Thymus (tissue), 11 donors: ENCODE data around the gene P2RY8. TPM values are rescaled to one million over a fixed set of nuclear protein-coding genes. Genes with fewer than 3 reads are reported as not detected.
A peak's percentile ranks its signal among the peaks of the same experiment; 100 is the strongest.
"Not testable (repeated sequence)": the region's sequence is repeated elsewhere in the genome, so short reads cannot be mapped to it uniquely, and the experiment has no call there.

Source experiments
- DNase-seq, 9 donors: peaks; one replicate each; pipeline ENCODE4 v3.0.0-alpha.2; 2013; ENCODE audit warnings: low spot score in 9 of 9, low read depth in 6 of 9, missing footprints in 1 of 9
- H3K27ac ChIP-seq, 2 donors: one replicate each; pipeline ENCODE4 v1.5.1; 2013; ENCODE audit warnings: control low read depth in 1 of 2, low read depth in 1 of 2, low read length in 1 of 2, mild to moderate bottlenecking in 1 of 2, moderate library complexity in 1 of 2
- H3K27me3 ChIP-seq, 2 donors: one replicate each; pipeline ENCODE4 v1.5.1; 2013; ENCODE audit warnings: low read length in 1 of 2; ENCODE audit not compliant: control insufficient read depth in 2 of 2, insufficient read depth in 1 of 2
- H3K36me3 ChIP-seq, 2 donors: one replicate each; pipeline ENCODE4 v1.5.1; 2013; ENCODE audit warnings: low read length in 1 of 2, mild to moderate bottlenecking in 1 of 2, moderate library complexity in 1 of 2; ENCODE audit not compliant: control insufficient read depth in 2 of 2, insufficient read depth in 2 of 2
- H3K4me1 ChIP-seq, 2 donors: one replicate each; pipeline ENCODE4 v1.5.1; 2013; ENCODE audit warnings: low read length in 2 of 2; ENCODE audit not compliant: control insufficient read depth in 2 of 2, insufficient read depth in 2 of 2
- H3K4me3 ChIP-seq, 2 donors: one replicate each; pipeline ENCODE4 v1.5.1; 2013; ENCODE audit warnings: low read length in 2 of 2, control low read depth in 1 of 2, mild to moderate bottlenecking in 1 of 2
- H3K9me3 ChIP-seq, 2 donors: one replicate each; pipeline ENCODE4 v1.5.1; 2013; ENCODE audit warnings: low read length in 1 of 2, mild to moderate bottlenecking in 1 of 2; ENCODE audit not compliant: control insufficient read depth in 2 of 2, insufficient read depth in 1 of 2
- WGBS: extraction: QIAGEN DNeasy Blood & Tissue Kit; methylation state at CpG from one replicate; pipeline ENCODE4 v1.1.7; 2013; 5-methylcytosine and 5-hydroxymethylcytosine counted together
- polyA plus RNA-seq: library from polyadenylated mRNA; stranded (reverse); fragments of 200-250 nt; gene quantifications from one replicate; pipeline ENCODE4 v1.2.3, GENCODE V29; 2013
- total RNA-seq: library from RNA; stranded (reverse); fragments of 120-200 nt; gene quantifications from one replicate; pipeline ENCODE4 v1.2.4, GENCODE V29; 2013
- donor health status: healthy.

The P2RY8 gene
- total and polyA plus RNA-seq, 2 donors, result 12.9 to 15.8 TPM

- H3K4me1 ChIP-seq, result peaks cover 0 to under 1% of the 10 kb centered on the region in 2 donors
- no peak overlapping the region for H3K27ac ChIP-seq
- H3K4me3 ChIP-seq, result no peak overlapping the region
- peaks cover 4 to 9% of the 10 kb centered on the region in 2 donors for H3K36me3 ChIP-seq
- 96% methylated on average over 1 of the region's 1 CpG for WGBS
- H3K9me3 ChIP-seq, result no peaks in the 10 kb centered on the region
- no peak for DNase-seq
- no peaks in the 10 kb centered on the region for H3K27me3 ChIP-seq
Observed at GRCh38 chrX:1527457-1527856, 9.5 kb downstream of the P2RY8 start.

GRCh38 chrX:1526565-1526964 is 10.4 kb downstream of the P2RY8 start:
- H3K4me3 ChIP-seq, result no peak overlapping the region
- peaks cover 0 to 7% of the 10 kb centered on the region in 2 donors for H3K4me1 ChIP-seq
- H3K9me3 ChIP-seq, result no peaks in the 10 kb centered on the region
- no peaks in the 10 kb centered on the region for H3K27me3 ChIP-seq
- H3K36me3 ChIP-seq, result peaks cover 3 to 9% of the 10 kb centered on the region in 2 donors
- no peak for DNase-seq
- WGBS, result 98% methylated on average over 4 of the region's 4 CpGs
- H3K27ac ChIP-seq, result no peak overlapping the region

- peaks cover 0 to 11% of the 10 kb centered on the region in 2 donors for H3K4me1 ChIP-seq
- no peak for DNase-seq
- no peaks in the 10 kb centered on the region for H3K27me3 ChIP-seq
- 97% methylated on average over 6 of the region's 6 CpGs for WGBS
- no peak overlapping the region for H3K27ac ChIP-seq
- no peaks in the 10 kb centered on the region for H3K9me3 ChIP-seq
- no peak overlapping the region for H3K4me3 ChIP-seq
- peaks cover 0 to 9% of the 10 kb centered on the region in 2 donors for H3K36me3 ChIP-seq
Observed at GRCh38 chrX:1525583-1526355, 11.2 kb downstream of the P2RY8 start.

GRCh38 chrX:1524874-1525582 is 12.0 kb downstream of the P2RY8 start:
- Histone ChIP-seq H3K9me3 (no peaks in the 10 kb centered on the region), H3K4me1 (peaks cover 0 to 11% of the 10 kb centered on the region in 2 donors), H3K4me3 (no peak overlapping the region), H3K27ac (no peak overlapping the region), H3K27me3 (no peaks in the 10 kb centered on the region), H3K36me3 (peaks cover 0 to 9% of the 10 kb centered on the region in 2 donors)
- WGBS, result 97% methylated on average over 4 of the region's 4 CpGs
- DNase-seq, result no peak

GRCh38 chrX:1522905-1523304 is 14.1 kb downstream of the P2RY8 start:
- WGBS, result 72% methylated on average over 4 of the region's 4 CpGs
- H3K4me1 ChIP-seq, result peaks cover 0 to 11% of the 10 kb centered on the region in 2 donors

GRCh38 chrX:1521459-1521956 is 15.5 kb downstream of the P2RY8 start:
- WGBS, result 27% methylated on average over 13 of the region's 13 CpGs
- Histone ChIP-seq H3K27ac (peak overlapping the region; percentile 41 to 58), H3K4me3 (no peak overlapping the region), H3K4me1 (peaks cover 0 to 11% of the 10 kb centered on the region in 2 donors), H3K9me3 (no peaks in the 10 kb centered on the region), H3K27me3 (no peaks in the 10 kb centered on the region), H3K36me3 (peaks cover 0 to 6% of the 10 kb centered on the region in 2 donors)
- peak in 3 of 9 donors; percentile 28 to 64 (median 46) for DNase-seq

More at GRCh38 chrX:1522905-1523304, 14.1 kb downstream of the P2RY8 start:
- not testable (repeated sequence) for H3K36me3 ChIP-seq, DNase-seq, H3K27ac ChIP-seq, H3K4me3 ChIP-seq, H3K27me3 ChIP-seq, H3K9me3 ChIP-seq

GRCh38 chrX:1520350-1520749 is 16.6 kb downstream of the P2RY8 start:
- 73% methylated on average over 2 of the region's 2 CpGs for WGBS
- Histone ChIP-seq H3K4me3 (no peak overlapping the region), H3K36me3 (peaks cover 0 to 6% of the 10 kb centered on the region in 2 donors), H3K27ac (no peak overlapping the region), H3K9me3 (no peaks in the 10 kb centered on the region), H3K27me3 (no peaks in the 10 kb centered on the region), H3K4me1 (peaks cover 0 to 11% of the 10 kb centered on the region in 2 donors)
- no peak for DNase-seq

- 97% methylated on average over 2 of the region's 2 CpGs for WGBS
- no peak overlapping the region for H3K4me3 ChIP-seq
Observed at GRCh38 chrX:1519022-1519497, 17.9 kb downstream of the P2RY8 start.

GRCh38 chrX:1518512-1518911 is 18.5 kb downstream of the P2RY8 start:
- 94% methylated on average over 1 of the region's 1 CpG for WGBS
- H3K4me3 ChIP-seq, result no peak overlapping the region
- H3K27me3 ChIP-seq, result no peaks in the 10 kb centered on the region
- peaks cover 5 to 6% of the 10 kb centered on the region in 2 donors for H3K36me3 ChIP-seq
- peaks cover 0 to 11% of the 10 kb centered on the region in 2 donors for H3K4me1 ChIP-seq
- no peaks in the 10 kb centered on the region for H3K9me3 ChIP-seq
- DNase-seq, result no peak
- H3K27ac ChIP-seq, result no peak overlapping the region

More at GRCh38 chrX:1519022-1519497, 17.9 kb downstream of the P2RY8 start:
- Histone ChIP-seq H3K27me3 (no peaks in the 10 kb centered on the region), H3K4me1 (peaks cover 0 to 11% of the 10 kb centered on the region in 2 donors), H3K27ac (no peak overlapping the region), H3K36me3 (peaks cover 0 to 6% of the 10 kb centered on the region in 2 donors), H3K9me3 (no peaks in the 10 kb centered on the region)
- no peak for DNase-seq
